GM19455 (cell line): Measurements from ENCODE around the gene PPTC7.
"Not testable (repeated sequence)": the region's sequence is repeated elsewhere in the genome, so short reads cannot be mapped to it uniquely, and the experiment has no call there.

ENCODE experiments used
- ATAC-seq: cut with Tn5 transposase; IDR thresholded peaks from one replicate; pipeline ENCODE4 v1.9.1; 2021; ENCODE audit not compliant: unreplicated experiment

The PPTC7 gene

DNA sequence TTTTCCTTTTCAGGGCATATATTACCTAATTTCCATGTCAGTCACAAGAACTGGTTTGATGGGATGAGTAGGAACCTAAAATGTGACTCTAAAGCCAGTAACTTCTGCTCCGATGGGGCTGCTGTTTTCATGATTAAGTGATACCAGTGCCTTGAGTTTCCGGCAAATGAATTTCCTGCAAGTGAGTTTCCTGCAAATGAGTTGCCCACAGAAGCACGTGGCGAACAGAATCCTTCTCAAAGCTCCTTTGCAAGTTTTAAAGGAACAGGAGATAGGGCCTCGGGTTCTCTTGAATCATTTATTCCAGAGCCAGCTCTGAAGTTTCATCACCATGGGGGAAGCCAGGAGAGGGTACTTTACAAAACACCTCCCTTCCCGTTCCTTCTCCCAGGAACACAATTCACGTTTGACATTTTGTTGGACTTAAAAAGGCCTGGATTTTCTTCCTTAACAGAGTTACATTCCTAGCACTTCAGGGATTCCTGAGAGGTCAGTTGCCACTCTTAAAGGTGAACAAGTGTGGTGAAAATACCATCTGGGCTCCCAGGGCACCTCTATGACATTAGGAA lies 2.2 kb upstream of the PPTC7 start:
- no peak for ATAC-seq

DNA sequence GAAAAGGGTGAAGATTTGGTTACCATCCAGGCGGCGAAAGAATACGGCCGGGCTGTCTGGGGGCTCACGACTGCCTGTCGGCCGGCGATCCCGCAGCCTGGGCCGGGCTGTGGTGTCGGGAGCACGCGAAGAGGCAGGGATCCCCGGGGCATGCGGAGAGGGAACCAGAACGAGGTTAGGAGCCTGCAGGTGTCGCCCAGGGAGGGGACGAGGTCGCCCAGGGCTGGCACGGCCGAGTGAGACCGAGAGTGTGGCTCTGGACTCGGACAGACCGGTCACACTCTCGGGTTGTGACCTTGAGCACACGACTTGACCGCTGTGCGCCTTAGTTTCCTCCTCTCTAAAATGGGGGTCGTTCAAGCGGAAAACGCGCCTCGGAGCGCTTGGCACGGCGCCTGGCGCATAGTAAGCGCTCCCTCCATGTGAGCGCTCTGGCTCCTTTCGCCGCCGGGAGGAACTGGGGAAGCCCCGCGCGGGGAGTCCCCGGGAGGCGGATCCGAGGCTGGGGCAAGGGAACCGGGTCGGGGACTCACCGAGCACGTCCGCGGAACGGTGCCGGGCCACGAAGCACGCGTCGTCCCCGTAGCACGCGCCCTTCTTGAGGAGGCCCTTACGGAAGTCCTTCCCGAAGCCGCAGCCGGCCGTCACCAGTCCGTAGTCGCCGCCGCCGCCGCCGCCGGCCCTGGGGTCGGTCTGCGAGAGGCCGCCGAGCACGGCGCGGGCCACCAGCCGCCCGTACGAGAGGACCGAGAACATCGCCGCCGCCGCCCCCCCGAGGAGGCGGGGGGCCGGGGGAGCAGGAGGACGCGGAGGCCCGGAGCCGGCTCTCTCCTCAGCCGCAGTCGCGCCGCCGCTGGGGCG lies 612 bp downstream of the PPTC7 start:
- ATAC-seq: peak; percentile 45

DNA sequence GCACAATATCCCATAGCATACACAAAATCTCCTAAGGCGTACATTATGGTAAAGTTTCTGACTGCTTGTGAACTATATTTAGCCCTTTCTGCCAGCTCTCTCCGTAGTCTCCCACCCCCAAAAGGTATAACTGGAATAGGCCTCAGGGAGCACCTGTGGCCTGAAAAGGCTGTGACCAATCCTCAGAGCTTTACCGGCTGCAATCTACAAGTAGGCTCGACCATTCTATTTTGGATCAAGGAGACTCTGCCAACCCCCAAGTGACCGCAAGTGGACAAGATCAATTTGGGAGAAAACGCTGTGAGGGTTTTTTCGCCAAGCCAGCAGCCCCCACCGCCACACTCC lies 1.2 kb downstream of the PPTC7 start:
- ATAC-seq: no peak

DNA sequence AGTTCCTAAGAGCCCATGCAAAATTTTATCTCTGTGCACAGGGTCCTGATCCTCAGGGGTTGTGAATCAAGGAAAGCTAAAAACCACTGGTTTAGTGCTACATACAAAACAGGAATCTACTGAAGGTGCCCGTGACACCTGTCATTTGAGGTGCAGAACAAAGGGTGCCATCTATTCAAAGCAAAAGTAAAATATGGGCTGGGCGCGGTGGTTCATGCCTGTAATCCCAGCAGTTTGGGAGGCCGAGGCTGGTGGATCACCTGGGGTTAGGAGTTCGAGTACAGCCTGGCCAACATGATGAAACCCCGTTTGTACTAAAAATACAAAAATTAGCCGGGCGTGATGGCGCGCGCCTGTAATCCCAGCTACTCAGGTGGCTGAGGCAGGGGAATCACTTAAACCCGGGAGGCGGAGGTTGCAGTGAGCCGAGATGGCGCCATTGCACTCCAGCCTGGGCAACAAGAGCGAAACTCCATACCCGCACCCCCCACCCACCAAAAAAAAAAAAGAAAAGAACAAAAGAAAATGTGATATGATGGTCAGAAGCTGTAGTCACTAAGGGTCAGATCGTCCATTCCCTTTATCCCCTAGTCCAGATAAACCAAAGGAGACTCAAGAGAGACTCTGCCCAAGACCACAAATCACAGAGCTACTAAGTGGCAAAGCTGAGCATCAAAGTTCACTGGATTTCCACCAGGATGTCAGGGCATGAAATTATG lies 3.4 kb downstream of the PPTC7 start:
- no peak for ATAC-seq

DNA sequence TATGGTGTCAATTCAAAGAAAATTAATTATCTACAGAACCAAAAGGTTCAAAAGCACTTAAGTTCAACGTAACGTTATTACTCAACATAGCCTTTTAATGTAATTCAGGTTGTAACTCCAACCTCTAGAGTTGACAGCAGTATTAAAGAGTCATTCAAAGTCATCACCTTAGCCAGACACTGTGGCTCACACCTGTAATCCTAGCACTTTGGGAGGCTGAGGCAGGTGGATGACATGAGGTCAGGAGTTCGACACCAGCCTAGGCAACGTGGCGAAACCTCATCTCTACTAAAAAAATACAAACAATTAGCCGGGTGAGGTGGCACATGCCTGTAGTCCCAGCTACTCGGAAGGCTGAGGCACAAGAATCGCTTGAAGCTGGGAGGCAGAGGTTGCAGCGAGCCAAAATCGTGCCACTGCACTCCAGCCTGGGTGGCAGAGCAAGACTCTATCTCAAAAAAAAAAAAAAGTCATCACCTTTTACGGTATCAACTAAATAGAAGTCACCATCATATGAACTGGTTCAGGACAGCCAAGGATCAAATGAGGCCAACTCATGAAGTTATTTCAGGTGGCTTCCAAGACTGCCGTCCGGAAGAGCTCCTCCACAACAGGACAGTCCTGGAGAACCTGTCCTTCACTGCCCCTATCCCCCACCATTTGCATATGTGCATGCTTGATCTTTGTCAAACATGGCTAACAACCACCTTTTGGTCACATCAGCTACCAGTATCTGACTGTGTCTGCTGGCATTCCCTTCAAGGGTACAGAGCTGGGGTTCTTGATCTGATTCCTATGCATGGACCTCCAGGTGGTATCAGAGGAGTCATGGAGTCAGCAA lies 4.2 kb downstream of the PPTC7 start:
- no peak for ATAC-seq

DNA sequence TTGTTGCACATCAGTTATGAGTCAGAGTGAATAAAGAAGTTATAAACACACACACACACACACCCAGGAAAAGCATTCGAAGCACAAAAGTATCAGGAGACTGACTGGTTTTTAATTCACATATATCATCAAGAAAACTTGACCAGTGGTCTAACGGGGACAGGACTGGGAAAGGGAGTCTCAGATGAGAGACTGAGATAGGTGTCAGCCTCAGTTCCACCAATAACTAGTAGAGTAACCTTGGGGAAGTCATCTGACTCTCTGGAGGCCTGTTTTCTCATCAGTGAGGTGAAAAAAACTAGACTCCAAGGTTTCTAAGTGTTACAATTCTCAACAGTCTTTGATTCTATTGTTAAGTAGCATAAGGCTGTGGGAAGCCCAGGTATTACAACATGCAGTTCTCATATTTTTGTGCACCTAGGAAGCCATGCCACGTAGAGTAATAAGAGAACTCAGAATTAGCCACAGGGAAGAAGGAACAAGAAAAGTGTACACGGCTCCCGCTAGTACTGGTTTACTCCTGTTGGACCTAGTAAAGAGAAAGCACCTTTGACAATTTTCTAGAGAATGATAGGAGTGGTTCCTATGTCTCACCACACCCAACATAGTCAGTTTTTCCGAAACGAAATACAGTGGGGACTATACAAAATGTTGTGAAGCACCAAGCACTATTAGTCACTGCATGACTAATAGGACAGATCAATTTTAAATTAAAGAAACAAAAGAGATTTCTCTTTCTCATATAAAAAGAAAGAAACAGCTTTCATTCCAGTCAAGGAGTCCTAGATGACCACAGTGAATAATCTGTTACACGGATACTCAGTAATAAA lies 5.0 kb downstream of the PPTC7 start:
- no peak for ATAC-seq

DNA sequence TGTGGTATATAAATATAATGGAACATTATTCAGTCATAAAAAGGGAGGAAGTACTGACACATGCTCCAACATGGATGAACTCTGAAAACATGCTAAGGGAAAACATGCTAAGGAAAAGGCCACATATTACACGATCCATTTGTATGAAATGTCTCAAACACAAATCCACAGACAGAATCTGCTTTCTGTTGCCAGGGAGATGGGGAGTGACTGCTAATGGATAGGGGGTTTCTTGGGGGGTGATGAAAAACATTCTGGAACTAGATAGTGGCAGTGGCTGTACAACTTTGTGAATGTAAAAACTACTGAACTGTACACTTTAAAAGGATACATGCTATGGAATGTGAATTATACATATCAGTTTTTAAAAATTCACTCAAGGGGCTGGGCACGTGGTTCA lies 6.6 kb downstream of the PPTC7 start:
- no peak for ATAC-seq

DNA sequence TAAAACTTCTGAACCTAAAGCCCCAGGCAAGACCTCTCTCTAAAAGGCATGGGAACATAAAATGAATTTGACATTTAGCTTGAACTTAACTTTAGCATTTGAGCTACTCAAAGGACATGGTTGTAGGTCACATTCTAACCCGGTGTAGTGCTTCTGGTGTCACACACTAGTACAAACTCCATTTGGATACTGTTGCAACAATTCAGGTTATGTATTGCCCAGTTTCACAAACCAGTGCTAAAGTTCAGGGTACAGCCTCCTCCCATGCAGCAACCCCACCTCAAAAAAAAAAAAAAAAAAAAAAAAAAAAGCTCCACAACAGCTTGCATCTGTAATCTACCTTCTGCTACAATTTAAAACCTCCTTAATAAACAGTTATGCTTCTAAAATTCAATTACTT lies 7.8 kb downstream of the PPTC7 start:
- no peak for ATAC-seq

DNA sequence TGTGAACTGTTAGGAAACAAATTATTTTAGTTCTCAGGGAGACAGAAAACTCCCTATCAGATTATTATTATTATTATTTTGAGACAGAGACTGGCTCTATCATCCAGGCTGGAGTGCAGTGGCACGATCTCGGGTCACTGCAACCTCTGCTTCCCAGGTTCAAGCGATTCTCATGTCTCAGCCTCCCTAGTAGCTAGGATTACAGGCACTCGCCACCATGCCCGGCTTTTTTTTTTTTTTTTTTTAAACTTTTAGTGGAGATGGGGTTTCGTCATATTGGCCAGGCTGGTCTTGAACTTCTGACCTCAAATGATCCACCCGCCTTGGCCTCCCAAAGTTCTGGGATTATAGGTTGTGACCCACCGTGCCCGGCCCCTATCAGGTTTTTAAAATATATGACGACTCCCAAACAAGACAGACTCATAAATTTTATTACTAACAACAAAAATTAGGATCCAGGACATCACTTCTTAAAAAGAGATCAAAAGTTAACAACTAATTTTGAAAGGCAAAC lies 8.3 kb downstream of the PPTC7 start:
- not testable (repeated sequence) for ATAC-seq

DNA sequence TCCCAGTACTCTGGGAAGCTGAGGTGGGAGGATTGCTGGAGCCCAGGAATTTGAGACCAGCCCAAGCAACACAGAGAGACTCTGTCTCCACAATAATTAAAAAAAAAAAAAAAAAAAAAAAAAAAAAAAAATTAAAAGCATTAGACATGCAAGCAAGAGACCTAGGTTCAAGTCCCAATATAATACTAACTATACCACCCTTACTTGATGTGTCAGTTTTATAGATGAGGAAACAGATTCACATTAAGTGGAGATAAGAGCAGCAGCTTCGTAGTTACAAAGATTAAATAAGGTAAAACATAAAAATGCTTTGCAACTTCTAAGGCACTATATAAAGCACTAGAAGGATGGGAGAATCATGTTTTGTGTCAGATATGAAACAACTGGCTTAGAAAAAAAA lies 9.1 kb downstream of the PPTC7 start:
- no peak for ATAC-seq

DNA sequence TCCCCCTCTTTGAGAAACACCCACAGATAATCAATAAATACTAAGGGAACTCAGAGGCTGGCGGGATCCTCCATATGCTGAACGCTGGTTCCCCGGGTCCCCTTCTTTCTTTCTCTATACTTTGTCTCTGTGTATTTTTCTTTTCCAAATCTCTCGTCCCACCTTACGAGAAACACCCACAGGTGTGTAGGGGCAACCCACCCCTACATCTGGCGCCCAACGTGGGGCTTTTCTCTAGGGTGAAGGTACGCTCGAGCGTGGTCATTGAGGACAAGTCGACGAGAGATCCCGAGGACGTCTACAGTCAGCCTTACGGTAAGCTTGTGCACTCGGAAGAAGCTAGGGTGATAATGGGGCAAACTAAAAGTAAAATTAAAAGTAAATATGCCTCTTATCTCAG lies 12.3 kb downstream of the PPTC7 start:
- not testable (repeated sequence) for ATAC-seq

DNA sequence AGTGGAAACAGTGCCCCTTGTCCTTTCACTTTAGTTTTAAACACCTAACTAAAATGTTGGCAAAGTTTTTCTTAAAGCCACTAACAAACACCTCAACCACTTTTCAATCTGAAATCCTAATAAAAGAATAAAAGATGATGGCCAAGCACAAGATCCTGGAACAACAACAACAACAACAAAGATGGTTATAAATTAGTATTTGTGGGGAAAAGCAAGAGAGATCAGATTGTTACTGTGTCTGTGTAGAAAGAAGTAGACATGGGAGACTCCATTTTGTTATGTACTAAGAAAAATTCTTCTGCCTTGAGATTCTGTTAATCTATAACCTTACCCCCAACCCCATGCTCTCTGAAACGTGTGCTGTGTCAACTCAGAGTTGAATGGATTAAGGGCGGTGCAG lies 13.3 kb downstream of the PPTC7 start:
- not testable (repeated sequence) for ATAC-seq

DNA sequence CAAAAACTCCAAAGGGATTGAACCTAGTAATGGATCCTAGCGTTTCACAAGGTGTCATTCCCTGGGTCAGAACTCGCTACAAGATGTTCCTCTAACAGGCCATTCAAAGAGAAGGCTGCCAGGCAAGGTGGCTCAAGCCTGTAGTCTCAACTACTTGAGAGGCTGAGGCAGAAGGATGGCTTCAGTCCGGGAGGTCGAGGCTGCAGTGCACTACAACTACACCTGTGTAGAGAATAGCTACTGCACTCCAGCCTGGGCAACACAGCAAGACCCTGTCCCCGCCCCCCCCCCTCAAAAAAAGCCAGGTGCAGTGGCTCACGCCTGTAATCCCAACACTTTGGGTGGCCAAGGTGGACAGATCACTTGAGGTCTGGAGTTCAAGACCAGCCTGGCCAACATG lies 14.4 kb downstream of the PPTC7 start:
- no peak for ATAC-seq

DNA sequence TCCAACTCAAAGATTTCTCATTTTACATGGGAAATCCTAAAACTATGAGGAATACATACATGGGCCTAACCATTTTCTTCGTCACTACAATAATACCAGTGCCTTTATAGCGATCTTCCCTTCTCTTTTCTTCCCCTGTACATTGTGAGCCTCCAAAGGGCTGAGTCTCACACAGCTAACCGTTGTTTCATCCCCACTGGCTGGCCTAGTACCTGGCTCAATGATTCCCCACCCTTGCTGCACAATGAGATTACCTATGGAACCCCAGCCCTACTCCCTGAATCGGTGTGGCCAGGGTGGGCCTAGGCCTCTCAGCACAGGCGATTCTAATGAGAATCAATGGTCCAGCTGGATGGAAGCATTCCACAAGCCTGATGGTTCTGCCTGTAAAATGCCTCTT lies 16.1 kb downstream of the PPTC7 start:
- no peak for ATAC-seq

DNA sequence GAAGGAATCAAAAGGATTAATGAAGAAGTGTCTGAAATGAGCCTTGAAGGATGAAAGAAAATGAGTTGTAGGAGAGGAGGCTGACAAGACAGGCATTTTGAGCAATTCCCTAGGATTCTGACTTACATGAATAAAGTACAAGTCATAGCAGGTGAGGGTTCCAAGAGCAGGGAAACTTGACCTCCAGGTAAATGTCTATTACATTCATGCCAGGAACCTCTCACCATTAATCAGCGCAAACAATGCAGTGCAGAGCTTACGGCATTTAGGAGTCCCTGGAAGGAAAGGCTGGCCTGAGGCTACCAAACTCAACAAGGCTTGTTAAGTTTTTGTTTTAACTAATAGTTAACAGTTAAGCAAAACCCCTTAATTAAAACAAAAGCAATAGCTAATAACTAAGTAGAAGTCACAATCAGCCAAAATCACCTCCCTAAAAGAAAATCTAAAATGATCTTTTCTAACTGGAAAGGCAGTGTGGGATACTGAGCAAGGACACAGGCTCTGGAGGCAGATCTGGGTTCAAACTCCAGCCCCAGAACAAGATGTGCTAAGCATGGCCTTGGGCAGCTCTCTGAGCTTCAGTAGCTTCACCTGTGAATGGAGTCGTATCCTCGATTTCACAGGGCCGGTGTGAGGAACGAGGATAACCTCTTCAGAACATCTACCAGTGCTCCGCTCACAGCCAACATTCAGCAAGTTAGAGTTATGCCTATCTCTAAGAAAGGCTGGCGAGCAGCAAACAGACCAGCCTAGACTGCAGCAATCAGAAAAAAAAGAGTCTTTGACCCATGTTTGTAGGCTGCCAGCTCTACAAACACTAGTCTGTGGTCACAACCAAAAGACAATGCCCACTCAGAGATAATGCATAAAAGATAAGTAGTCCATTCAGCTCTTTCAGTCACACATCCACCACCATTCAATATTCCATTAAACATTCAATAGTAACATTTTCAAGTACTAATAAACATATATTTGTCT lies 16.9 kb downstream of the PPTC7 start:
- no peak for ATAC-seq

DNA sequence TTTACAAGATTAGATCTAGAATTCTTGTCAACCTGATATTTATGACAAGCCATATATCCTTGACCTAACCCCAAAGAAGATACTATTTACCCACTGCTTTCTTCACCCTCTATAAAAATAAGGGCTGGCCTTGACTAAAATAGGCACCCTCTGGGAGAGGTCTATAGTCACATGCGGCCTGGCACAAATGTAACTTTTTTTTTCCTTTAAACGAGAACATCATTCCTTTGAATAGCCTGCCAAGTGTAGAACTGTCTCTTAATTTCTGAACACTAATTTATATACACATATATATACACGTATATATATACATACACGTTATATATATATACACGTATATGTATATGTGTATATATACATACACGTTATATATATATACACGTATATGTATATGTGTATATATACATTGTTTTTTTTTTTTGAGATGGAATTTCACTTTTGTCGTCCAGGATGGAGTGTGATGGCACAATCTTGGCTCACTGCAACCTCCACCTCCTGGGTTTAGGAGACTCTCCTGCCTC lies 18.6 kb downstream of the PPTC7 start:
- no peak for ATAC-seq

DNA sequence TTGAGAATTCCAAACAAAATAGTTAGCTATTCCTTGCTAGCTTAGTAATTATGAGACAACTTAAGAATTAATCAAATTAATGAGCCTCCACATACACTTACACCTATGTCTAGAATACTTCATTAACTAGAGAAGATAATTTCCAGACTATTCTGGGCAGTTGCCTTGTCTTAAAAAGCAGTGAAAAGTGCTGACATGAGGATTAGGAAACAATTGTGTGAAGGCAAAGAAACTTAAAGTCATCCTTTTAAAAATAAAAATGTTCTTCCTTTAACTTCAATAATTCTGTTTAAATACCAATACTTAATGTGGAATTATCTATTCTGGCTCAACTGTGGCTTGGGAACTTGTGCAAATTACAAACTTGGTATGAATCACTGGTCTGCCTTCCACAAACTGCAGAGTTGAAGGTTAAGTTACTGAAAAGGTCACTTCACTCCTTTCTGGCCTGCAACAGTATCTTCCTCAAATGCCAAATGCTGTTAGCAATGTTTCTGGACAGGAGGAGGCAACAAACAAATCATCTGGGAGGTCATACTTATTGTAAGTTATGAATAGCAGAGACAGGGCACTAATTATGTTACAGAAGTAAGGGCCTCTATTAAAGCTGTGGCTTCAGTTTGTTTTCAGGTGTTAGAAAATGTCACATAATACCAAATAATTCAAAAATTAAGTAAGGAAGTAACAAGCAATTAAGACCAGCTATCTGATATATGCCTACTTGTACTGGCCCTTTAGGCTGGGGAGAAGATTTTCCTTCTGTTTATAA lies 19.2 kb downstream of the PPTC7 start:
- no peak for ATAC-seq

DNA sequence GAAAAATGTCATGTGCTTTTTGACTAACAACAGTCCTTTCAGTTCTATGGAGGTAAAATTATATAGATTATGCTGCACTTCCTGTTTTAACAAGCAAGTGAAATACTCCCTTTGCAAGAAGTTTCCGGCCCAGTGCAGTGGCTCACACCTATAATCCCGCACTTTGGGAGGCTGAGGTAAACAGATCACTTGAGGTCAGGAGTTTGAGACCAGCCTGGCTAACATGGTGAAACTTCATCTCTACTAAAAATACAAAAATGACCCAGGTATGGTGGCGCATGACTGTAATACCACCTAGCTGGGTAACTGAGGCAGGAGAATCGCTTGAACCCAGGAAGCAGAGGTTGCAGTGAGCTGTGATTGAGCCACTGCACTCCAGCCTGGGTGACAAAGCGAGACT lies 20.7 kb downstream of the PPTC7 start:
- not testable (repeated sequence) for ATAC-seq
